Fibroblast of mammary gland (primary cell): Measurements from ENCODE around the gene CCDC70.

Experiments used
- DNase-seq: peaks from one replicate; pipeline ENCODE4 v3.0.0-alpha.2; 2010; ENCODE audit warnings: low read depth
- H3K4me3 ChIP-seq: 2 replicates; pipeline ENCODE4 v1.5.1; 2011; ENCODE audit warnings: low read depth, mild to moderate bottlenecking, low read length, moderate library complexity; ENCODE audit not compliant: control insufficient read depth
- CTCF ChIP-seq: conservative IDR thresholded peaks from 2 replicates; pipeline ENCODE4 v1.5.1; 2011; ENCODE audit warnings: low read depth, low read length, inconsistent platforms; ENCODE audit not compliant: control insufficient read depth, insufficient read depth

CCDC70 gene

GRCh38 chr13:51856998-51857397, 4.8 kb upstream of the CCDC70 start:
- TF ChIP-seq CTCF = no peak
- no peak for DNase-seq
- H3K4me3 ChIP-seq = no peak overlapping the region

- no peak overlapping the region for H3K4me3 ChIP-seq
- no peak for TF ChIP-seq CTCF
- DNase-seq = no peak
These were observed 3.1 kb upstream of the CCDC70 start for GRCh38 chr13:51858433-51859247.

- H3K4me3 ChIP-seq = no peak overlapping the region
- TF ChIP-seq CTCF = no peak
- no peak for DNase-seq
These were observed 1.2 kb downstream of the CCDC70 start for GRCh38 chr13:51862957-51863356.

- no peak for DNase-seq
- no peak for TF ChIP-seq CTCF
- H3K4me3 ChIP-seq = no peak overlapping the region
These were observed 4.1 kb downstream of the CCDC70 start for GRCh38 chr13:51865838-51866237.

- H3K4me3 ChIP-seq = no peak overlapping the region
- no peak for TF ChIP-seq CTCF
- DNase-seq = no peak
These were observed 5.3 kb downstream of the CCDC70 start for GRCh38 chr13:51867062-51867461.

GRCh38 chr13:51869916-51870315, 8.1 kb downstream of the CCDC70 start:
- no peak for DNase-seq
- TF ChIP-seq CTCF = no peak
- no peak overlapping the region for H3K4me3 ChIP-seq
